Measurements from ENCODE around the gene HELZ2.

The HELZ2 gene

GRCh38 chr20:63537525-63538203, 36.4 kb downstream of the HELZ2 start:
- DNase-seq = peak; percentile 85 to 88

- no peak for DNase-seq
These were observed 37.0 kb downstream of the HELZ2 start, which contains the start of gene PTK6 for GRCh38 chr20:63536997-63537524. Gene PTK6 (minus strand): TSS chr20:63537376. CDS start chr20:63537314, 62 bp downstream.

- peak; percentile 45 to 68 for DNase-seq
These were observed 37.6 kb downstream of the HELZ2 start for GRCh38 chr20:63536241-63536977.

- no peak for DNase-seq
These were observed 39.0 kb downstream of the HELZ2 start for GRCh38 chr20:63534831-63535651.

- DNase-seq = no peak
These were observed 39.6 kb downstream of the HELZ2 start for GRCh38 chr20:63534427-63534830.

GRCh38 chr20:63533871-63534393, 40.1 kb downstream of the HELZ2 start:
- no peak for DNase-seq

GRCh38 chr20:63533388-63533787, 40.7 kb downstream of the HELZ2 start:
- no peak for DNase-seq

GRCh38 chr20:63532449-63532971, 41.5 kb downstream of the HELZ2 start:
- no peak for DNase-seq

- no peak for DNase-seq
These were observed 42.2 kb downstream of the HELZ2 start for GRCh38 chr20:63531686-63532448.

GRCh38 chr20:63530788-63531160, 43.3 kb downstream of the HELZ2 start:
- no peak for DNase-seq

GRCh38 chr20:63529861-63530787, 43.9 kb downstream of the HELZ2 start:
- DNase-seq = no peak

- no peak for DNase-seq
These were observed 44.7 kb downstream of the HELZ2 start for GRCh38 chr20:63529180-63529860.

GRCh38 chr20:63527184-63527583, 46.9 kb downstream of the HELZ2 start:
- no peak for DNase-seq

GRCh38 chr20:63525971-63526370, 48.1 kb downstream of the HELZ2 start:
- no peak for DNase-seq

GRCh38 chr20:63525185-63525584, 48.9 kb downstream of the HELZ2 start:
- DNase-seq = no peak
